Glomerular endothelial cell (primary cell): ENCODE results near the gene FOXA1. TPM values are rescaled to one million over a fixed set of nuclear protein-coding genes. Genes with fewer than 3 reads are reported as not detected.

Experiments used
- DNase-seq: peaks from one replicate; pipeline ENCODE4 v3.0.0-alpha.2; 2011; ENCODE audit warnings: low read depth, low spot score; ENCODE audit errors: extremely low read depth
- total RNA-seq: library from RNA; depleted of rRNA; stranded (reverse); fragments of >200 nt; gene quantifications from 2 replicates; pipeline ENCODE4 v1.2.3, GENCODE V29; 2015

Gene FOXA1
- total RNA-seq, 1 donor from 2014 or later: 3.3 TPM

DNA sequence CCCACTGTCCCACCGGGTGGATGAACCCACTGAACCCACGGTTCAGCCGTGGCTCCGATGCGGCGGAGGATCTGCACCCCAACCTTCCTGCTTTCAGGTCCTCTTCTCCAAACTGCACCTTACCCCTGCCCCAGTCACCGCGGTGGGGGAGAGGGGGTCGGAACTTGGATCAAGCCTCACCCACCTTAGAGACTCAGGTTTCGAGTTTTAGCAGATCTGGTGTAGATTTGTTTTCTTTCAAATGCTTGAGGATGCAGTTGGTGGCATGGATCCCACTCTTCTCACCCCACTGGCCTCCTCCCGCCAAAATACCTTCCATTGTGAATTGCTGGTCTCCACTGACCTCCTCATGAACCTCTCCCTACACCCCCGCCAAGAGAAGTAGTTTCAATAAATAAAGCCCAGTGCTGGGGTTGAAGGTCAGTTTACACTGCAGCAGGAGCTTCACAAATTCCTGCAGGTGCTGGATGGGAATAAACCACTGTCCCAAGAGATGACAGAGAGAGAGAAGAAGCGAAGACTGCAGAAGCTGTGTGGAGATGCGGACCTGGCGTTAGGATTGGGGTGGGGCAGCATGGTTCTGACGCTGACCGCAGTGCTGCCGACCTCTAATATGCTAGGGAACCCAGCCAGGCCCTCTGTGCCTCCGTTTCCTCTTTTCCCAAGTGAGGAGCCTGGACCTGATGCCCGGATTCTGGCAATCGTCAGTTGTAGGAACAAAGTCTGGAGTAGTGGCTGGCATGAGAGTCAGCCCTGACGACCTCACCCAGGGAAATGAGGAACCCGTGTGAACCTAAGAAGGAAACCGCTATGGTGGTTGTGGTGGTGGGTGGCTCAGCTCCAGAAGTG lies 7.8 kb upstream of the FOXA1 start:
- DNase-seq: no peak

DNA sequence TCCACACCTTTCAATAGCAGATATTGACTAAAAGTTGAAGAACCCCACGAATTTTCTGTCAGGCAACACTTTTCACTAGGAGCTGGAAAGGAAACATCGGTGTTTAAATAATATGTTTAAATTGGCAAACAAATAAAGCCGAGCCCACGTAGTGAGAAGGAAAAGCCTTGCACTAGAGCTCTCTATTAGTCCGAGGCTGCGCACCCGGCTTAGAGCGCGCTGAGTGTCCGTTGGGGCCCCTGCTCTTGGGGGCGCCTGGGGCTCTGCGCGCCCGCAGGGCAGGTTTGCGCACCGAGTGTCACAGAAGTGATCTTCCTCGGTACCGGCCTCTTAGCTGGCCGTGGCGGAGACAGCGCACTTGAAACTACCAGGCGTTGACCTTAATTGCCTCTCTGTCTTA lies 6.8 kb upstream of the FOXA1 start:
- DNase-seq: no peak

DNA sequence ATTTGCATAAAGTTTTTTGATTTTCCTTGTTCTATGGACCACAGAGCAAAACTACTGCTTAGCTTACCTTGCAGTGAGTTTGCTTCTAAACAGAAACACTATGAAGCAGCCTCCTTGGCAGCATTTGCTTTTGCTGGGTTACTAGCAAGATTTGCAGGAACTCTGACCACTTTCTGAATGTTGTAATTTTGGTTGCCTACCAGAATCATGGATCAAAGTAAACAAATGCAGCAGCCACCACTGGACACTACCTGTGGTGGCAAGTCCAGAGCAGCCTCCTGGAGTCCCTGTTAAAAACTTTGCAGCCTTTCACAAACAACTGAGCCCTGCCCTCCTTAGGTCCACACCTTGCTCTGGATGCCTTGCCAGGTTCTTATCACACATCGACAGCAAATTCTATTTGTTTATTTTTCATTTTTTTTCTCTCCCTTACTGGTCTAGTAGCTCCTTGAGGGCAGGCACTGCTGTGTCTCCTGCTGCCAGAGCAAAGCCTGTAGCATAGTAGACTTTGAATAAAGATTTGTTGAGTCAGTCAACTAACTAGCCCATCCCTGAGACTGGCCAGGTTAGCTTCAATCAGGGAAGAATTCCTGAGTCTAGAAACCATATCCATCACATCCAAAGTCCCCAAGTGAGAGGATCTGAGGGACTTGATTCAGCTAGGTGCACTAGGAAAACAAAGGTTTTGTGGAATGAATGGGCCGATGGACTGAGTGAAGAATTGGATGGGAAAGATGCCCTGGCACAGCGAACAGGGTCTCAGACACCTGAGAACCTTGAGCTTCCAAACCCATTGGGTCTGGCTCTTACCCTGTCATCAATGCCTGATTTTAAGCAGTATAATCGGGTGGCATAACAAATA lies 6.1 kb upstream of the FOXA1 start:
- DNase-seq: no peak

DNA sequence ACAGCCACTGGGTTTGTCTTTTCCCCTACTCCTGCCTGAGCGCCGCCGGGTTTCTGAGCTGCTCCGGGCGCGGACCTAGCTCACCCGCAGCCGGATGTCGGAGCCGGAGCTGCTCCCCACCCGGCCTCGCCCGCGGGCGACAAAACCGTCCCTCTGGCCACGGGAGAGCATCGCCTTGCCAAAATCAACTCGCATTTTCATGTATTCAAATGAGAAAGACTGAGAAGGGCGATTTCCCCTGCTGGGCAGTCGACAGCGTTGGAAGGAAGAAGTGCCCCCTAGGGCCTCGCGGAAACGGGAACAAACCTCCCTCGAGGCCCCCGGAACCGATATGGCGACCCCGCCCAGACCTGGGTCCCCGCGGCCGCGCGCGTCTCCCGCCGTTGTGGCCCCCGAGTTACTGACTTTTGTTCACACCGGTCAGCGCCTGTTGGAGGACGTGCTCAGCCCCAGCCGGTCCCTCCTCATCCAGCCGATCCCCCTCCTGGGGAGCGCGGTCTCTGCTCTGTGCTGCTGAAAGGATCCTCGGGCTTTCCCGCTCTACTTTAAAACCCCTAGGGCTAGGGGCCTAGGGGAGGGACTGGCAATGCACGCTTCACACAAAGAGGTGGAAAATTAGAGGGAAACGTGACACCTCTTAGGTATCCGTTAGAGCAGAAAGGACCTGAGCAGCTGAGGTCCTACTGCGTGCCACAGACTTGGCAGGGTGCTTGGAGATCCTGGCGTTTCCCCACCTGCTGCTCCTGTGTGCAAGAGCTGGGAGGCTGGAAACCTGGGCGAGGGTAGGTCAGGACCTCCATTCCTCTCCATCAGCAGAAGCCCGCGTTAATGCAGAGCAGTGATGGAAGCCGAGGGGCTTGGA lies 4.7 kb upstream of the FOXA1 start:
- no peak for DNase-seq

GRCh38 chr14:37598747-37599506 lies 3.9 kb upstream of the FOXA1 start:
- no peak for DNase-seq

DNA sequence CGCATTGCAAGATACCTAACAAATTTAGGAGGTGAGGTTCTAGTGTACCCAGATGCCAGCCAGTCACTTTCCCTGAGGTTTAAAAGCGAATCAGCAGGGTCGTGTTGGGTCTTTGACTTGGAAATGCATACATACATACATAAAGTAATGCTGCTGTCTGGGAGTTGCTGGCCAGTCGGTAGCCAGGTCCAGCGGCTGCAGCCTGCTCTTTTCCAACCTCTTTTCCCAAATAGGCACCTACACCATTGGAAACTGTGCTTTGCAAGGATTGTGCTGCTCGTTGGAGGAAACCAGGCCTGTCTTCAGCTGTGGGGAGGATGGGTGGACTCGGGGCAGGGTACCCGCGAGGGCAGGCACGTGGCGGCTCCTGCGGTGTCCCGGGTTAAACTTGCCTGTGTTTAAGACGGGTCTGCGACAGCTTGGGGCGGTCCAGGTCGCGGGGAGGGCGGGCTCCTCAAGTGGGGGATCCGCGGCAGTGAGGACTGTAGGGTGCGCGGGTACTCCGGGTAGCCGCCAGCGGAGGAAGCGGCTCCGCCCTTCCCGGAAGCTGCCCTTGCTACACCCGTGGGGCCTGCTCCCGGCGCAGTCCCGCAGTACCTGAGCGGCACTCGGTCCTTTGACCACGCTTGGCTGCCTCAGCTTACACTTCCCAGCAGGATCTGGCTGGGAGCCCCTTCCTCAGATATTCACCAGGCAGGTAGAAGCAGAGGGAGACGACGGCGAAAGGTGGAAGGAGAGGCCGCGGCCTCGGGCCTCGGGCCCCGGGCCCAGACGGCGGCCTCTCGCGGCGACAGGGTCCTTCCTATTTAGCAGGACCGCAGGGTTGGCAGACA lies 3.1 kb upstream of the FOXA1 start:
- no peak for DNase-seq

DNA sequence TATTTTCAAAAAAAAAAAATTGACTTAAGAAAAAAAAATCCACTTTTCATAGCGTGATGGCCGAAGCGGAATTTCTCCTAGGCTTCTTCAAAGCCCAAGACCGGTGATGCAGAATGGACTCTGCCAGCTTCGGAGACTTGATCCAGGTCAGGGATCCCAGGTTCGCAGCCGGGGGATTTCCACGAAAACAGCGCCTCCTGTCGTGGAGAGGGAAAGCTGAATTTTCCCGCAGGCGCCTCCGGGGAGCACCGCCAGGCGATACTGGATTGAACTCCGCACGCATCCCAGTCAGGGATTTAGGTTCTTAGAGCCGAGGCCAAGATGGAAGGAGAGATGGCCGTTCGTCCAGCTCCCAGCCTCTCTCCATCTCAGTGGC lies 2.5 kb upstream of the FOXA1 start:
- DNase-seq: no peak

DNA sequence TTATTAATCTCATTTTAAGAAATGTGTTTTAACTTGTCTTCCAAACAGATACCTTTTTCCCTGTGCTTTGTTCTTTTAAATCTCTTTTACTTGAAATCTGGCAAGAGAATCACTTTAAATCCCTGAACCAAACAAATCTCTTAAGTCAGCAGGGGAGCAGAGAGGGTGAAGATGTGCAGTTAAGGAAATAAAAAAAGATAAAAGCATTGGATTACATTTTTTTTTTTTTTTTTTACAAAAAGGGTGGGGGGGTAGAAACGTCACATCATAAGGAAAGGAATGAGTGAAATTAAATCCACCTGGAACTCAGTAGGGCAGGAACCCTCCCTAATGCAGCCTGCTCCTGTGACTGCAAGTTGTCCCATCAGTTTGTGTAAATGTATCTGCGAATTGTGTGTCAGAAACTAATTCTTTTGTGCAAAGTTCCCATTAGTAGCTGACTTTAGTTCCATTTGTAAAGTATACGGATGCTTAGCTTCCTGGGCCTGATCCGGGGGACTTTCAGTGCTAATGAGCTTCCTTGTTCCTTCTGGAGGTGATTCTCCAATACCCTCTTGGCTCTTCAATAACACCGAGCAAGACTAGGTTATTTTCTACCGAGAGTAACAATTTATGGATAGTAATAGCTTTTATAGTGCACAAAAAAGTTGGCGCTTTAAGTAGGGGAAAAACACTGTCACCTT lies 1.9 kb upstream of the FOXA1 start:
- DNase-seq: no peak

- DNase-seq: no peak
Measured at GRCh38 chr14:37595809-37596621, 966 bp upstream of the FOXA1 start.

DNA sequence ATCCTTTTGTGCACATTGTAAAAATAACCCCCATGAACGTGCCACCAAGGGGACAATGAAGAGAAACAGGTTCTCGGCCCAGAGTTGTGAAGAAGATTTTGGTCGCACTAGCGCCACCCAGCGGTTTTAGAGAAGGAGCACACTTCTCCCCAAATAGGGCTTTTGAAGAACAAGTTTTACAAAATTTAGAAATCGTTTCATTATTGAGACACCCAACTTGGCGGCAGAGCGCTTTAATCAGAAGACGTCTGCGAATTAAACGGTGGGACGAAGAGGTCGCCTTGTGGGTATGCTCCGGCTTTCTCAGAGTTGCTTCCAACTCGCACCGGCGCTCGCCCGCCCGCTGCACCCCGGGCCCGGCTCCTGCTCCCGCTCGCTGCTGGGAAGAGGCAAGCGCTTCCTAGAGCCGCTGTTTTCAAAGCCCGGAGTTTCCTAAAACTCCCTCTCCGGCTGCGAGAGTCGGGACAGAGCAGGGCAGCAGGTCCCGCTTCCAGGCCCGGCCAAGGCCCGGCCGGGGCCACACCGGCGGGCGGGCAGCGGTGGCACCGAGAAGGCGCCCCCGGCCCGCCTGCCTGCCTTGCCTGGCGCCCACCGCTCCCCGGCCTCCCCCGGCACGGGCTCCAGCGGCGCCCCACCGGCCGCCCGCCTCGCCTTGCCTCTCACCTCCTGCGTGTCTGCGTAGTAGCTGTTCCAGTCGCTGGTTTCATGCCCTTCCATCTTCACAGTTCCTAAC lies 645 bp downstream of the FOXA1 start:
- DNase-seq: peak; percentile 88

GRCh38 chr14:37593511-37594237 lies 1.4 kb downstream of the FOXA1 start:
- no peak for DNase-seq

GRCh38 chr14:37592482-37593408 lies 2.3 kb downstream of the FOXA1 start:
- DNase-seq: no peak

- no peak for DNase-seq
Measured at GRCh38 chr14:37591941-37592481, 3.0 kb downstream of the FOXA1 start.

DNA sequence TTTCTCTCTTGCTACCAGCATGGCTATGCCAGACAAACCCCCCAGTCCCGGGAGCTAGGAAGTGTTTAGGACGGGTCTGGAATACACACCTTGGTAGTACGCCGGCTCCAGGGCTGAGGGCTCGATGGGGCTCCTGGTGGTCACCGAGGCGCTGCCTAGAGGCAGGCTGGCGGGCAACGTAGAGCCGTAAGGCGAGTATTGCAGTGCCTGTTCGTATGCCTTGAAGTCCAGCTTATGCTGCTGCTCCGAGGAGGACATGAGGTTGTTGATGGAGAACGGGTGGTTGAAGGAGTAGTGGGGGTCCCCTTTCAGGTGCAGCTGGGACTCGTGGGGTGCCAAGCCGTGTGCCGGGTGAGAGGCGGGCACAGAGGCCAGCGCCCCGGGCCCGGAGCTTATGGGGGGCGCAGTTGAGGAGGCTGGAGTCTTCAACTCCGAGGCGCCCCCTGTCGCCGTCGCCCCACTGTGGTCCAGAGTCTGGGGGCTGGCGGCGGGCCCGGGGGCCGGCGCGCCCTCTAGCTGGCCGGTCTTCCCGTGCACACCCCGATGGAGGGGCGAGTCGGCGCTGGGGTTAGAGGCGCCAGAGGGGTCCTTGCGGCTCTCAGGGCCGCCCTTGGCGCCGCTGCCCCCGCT lies 3.6 kb downstream of the FOXA1 start:
- no peak for DNase-seq
